ENCODE data around the gene GBE1. TPM values are rescaled to one million over a fixed set of nuclear protein-coding genes. Genes with fewer than 3 reads are reported as not detected.
"Not testable (repeated sequence)": the region's sequence is repeated elsewhere in the genome, so short reads cannot be mapped to it uniquely, and the experiment has no call there.

GBE1 gene
- total RNA-seq, 1 donor from 2014 or later = 11.3 TPM

DNA sequence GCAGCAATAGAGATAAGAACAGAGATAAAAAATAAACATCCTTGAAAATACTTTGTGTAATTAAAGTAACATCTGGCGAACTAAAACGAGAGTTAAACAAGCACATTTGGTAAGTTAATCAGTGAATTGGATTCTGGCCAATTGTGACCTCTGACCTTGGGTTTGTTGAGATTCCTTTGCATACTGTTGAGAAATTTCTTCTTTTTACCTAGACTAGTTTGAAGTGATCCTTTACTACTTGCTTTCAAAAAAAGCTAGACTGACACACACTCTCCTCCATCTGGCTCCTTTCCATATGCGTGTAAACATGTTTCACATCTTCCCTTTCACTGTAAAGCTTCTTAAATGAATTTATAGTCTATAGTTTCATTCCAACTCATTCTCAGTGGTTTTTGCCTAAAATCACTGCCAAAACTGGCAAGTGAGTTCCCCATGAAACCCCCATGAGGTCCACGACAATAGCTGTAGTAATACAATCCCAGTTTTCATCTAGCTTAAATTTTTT is 17.3 kb upstream of the GBE1 start:
- peaks cover 6% of the 10 kb centered on the region for H3K9me3 Mint-ChIP-seq (ENCODE audit: unreplicated experiment)
- no peaks in the 10 kb centered on the region for H3K27me3 Mint-ChIP-seq (ENCODE audit: unreplicated experiment)
- no peaks in the 10 kb centered on the region for H3K4me1 Mint-ChIP-seq (ENCODE audit: low read depth, unreplicated experiment)
- H3K27ac Mint-ChIP-seq (ENCODE audit: unreplicated experiment) = no peak overlapping the region
- no peak overlapping the region for H3K4me3 Mint-ChIP-seq (ENCODE audit: unreplicated experiment)
- no peak for DNase-seq
- TF ChIP-seq, protein P1, sequence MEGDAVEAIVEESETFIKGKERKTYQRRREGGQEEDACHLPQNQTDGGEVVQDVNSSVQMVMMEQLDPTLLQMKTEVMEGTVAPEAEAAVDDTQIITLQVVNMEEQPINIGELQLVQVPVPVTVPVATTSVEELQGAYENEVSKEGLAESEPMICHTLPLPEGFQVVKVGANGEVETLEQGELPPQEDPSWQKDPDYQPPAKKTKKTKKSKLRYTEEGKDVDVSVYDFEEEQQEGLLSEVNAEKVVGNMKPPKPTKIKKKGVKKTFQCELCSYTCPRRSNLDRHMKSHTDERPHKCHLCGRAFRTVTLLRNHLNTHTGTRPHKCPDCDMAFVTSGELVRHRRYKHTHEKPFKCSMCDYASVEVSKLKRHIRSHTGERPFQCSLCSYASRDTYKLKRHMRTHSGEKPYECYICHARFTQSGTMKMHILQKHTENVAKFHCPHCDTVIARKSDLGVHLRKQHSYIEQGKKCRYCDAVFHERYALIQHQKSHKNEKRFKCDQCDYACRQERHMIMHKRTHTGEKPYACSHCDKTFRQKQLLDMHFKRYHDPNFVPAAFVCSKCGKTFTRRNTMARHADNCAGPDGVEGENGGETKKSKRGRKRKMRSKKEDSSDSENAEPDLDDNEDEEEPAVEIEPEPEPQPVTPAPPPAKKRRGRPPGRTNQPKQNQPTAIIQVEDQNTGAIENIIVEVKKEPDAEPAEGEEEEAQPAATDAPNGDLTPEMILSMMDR (IDR thresholded peaks at IDR 0.05; ENCODE audit: partially characterized antibody, unreplicated experiment) = no peak
- H3K36me3 Mint-ChIP-seq (ENCODE audit: unreplicated experiment) = peaks cover 14% of the 10 kb centered on the region

DNA sequence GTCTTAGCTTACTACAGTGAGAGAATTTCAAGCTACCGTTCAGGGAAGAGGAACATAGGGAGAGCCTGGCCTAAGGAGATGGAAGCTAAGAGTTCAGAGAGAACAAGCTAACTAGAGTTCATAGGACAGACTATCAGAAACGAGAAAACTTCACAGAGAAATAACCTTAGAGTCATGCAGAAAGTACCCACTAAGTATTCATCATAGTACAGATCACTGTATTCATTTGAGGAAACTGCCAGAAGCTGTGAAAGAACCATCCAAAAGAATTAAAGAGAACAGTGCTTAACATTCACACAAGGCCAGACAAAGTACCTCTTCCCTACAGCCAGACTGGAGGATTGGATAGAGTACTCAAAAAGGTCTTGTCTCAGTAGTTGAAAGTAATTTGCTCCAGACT is 15.2 kb upstream of the GBE1 start:
- Mint-ChIP-seq H3K36me3 (ENCODE audit: unreplicated experiment) (peaks cover 9% of the 10 kb centered on the region), H3K27ac (ENCODE audit: unreplicated experiment) (no peak overlapping the region), H3K27me3 (ENCODE audit: unreplicated experiment) (no peaks in the 10 kb centered on the region), H3K9me3 (ENCODE audit: unreplicated experiment) (peaks cover 6% of the 10 kb centered on the region), H3K4me3 (ENCODE audit: unreplicated experiment) (no peak overlapping the region), H3K4me1 (ENCODE audit: low read depth, unreplicated experiment) (no peaks in the 10 kb centered on the region)
- no peak for DNase-seq
- TF ChIP-seq, protein P1 (IDR thresholded peaks at IDR 0.05; ENCODE audit: partially characterized antibody, unreplicated experiment) = no peak

GRCh38 chr3:81770710-81771109 is 9.3 kb upstream of the GBE1 start:
- TF ChIP-seq, protein P1 (IDR thresholded peaks at IDR 0.05; ENCODE audit: partially characterized antibody, unreplicated experiment) = no peak
- Mint-ChIP-seq H3K27ac (ENCODE audit: unreplicated experiment) (no peak overlapping the region), H3K9me3 (ENCODE audit: unreplicated experiment) (no peaks in the 10 kb centered on the region), H3K4me3 (ENCODE audit: unreplicated experiment) (no peak overlapping the region), H3K4me1 (ENCODE audit: low read depth, unreplicated experiment) (no peaks in the 10 kb centered on the region), H3K36me3 (ENCODE audit: unreplicated experiment) (no peaks in the 10 kb centered on the region), H3K27me3 (ENCODE audit: unreplicated experiment) (peaks cover 2% of the 10 kb centered on the region)
- no peak for DNase-seq

GRCh38 chr3:81769299-81769698 is 7.9 kb upstream of the GBE1 start:
- H3K27ac Mint-ChIP-seq (ENCODE audit: unreplicated experiment) = no peak overlapping the region
- peaks cover 2% of the 10 kb centered on the region for H3K27me3 Mint-ChIP-seq (ENCODE audit: unreplicated experiment)
- DNase-seq = no peak
- no peak overlapping the region for H3K4me3 Mint-ChIP-seq (ENCODE audit: unreplicated experiment)
- H3K4me1 Mint-ChIP-seq (ENCODE audit: low read depth, unreplicated experiment) = no peaks in the 10 kb centered on the region
- no peaks in the 10 kb centered on the region for H3K9me3 Mint-ChIP-seq (ENCODE audit: unreplicated experiment)
- no peaks in the 10 kb centered on the region for H3K36me3 Mint-ChIP-seq (ENCODE audit: unreplicated experiment)
- TF ChIP-seq, protein P1 (IDR thresholded peaks at IDR 0.05; ENCODE audit: partially characterized antibody, unreplicated experiment) = no peak

- H3K4me1 Mint-ChIP-seq (ENCODE audit: low read depth, unreplicated experiment); DNase-seq; H3K27me3 Mint-ChIP-seq (ENCODE audit: unreplicated experiment); H3K9me3 Mint-ChIP-seq (ENCODE audit: unreplicated experiment); H3K36me3 Mint-ChIP-seq (ENCODE audit: unreplicated experiment); H3K27ac Mint-ChIP-seq (ENCODE audit: unreplicated experiment); H3K4me3 Mint-ChIP-seq (ENCODE audit: unreplicated experiment): not testable (repeated sequence)
These were observed 5.9 kb upstream of the GBE1 start for GRCh38 chr3:81767250-81767859.
